Peyer's patch (tissue), 4 donors: ENCODE results near the gene CCDC192. TPM values are rescaled to one million over a fixed set of nuclear protein-coding genes. Genes with fewer than 3 reads are reported as not detected.
A peak's percentile ranks its signal among the peaks of the same experiment; 100 is the strongest.

Experiments used
- DNase-seq, 3 donors: peaks; one replicate each; pipeline ENCODE4 v3.0.0-alpha.2; 2017 to 2019
- H3K27ac ChIP-seq, 4 donors: fragments of 200-600 bp; sonication (generic); one replicate each; pipeline ENCODE4 v1.5.1; 2016 to 2019
- H3K27me3 ChIP-seq, 2 donors: fragments of 200-600 bp; sonication (generic); one replicate each; pipeline ENCODE4 v1.5.1; 2019
- H3K36me3 ChIP-seq, 3 donors: fragments of 200-600 bp; sonication (generic); one replicate each; pipeline ENCODE4 v1.5.1; 2016 to 2019
- H3K4me1 ChIP-seq, 4 donors: fragments of 200-600 bp; sonication (generic); one replicate each; pipeline ENCODE4 v1.5.1; 2016 to 2019
- H3K4me3 ChIP-seq, 4 donors: fragments of 200-600 bp; sonication (generic); 1 replicate in 3 of 4; 2 replicates in 1 of 4; pipeline ENCODE4 v1.5.1; 2016 to 2019; ENCODE audit warnings: mild to moderate bottlenecking in 1 of 4
- H3K9me3 ChIP-seq, 4 donors: fragments of 200-600 bp; sonication (generic); one replicate each; pipeline ENCODE4 v1.5.1; 2016 to 2019; ENCODE audit warnings: mild to moderate bottlenecking in 1 of 4
- CTCF ChIP-seq, 6 experiments: fragments of 450-650 bp in 4 of 6; fragments of 200-600 bp in 2 of 6; sonication (generic) in 1 of 6; IDR thresholded peaks; one replicate each; pipeline ENCODE4 v1.5.1; 2017 to 2019; ENCODE audit warnings: antibody characterized with exemption in 6 of 6, mild to moderate bottlenecking in 3 of 6, moderate library complexity in 1 of 6
- POLR2A ChIP-seq, 2 donors: fragments of 450-650 bp; IDR thresholded peaks; one replicate each; pipeline ENCODE4 v1.5.1; 2017; ENCODE audit warnings: antibody characterized with exemption in 2 of 2, mild to moderate bottlenecking in 2 of 2, moderate library complexity in 2 of 2
- total RNA-seq, 4 donors: library from RNA; depleted of rRNA; stranded (reverse); fragments of >200 nt; gene quantifications; one replicate each; pipeline ENCODE4 v1.1.0, GENCODE V29; 2016

The CCDC192 gene
- total RNA-seq, 4 donors from 2014 or later: not detected

- TF ChIP-seq POLR2A (IDR thresholded peaks at IDR 0.05): no peak
- TF ChIP-seq CTCF (IDR thresholded peaks at IDR 0.05): no peak
Observed at GRCh38 chr5:127947941-127948340, 244.8 kb downstream of the CCDC192 start.

DNA sequence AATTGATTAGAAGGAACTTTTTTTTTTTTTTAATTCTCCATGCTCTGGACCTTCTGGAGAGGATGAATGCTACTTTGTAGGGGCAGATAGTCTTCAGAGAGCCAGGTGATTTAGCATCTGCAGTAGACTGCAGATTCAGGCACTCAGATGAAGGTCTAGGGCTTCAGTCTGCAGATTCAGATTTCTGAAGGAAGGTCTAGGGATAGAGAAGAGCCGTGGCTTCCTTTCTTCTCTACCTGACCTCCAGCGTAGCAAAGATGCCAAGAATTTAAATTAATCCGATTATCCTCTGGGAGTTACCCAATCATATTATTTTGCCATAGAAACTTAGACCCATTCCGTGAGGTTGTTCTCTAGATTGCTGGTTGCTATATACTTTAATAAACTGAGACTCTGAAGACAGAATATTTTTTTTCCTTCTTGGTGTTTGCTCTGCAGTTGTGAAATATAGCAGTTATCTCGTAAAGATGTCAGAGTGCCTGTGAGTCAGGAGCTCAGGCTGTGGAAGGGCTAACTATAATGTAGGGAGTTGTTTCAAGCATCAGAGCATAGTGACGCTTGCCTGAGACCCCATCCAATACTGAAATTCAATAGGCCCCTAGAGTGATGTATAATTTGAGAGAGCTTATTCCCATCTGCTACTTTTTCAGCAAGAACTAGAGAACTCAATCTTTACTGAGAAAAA, 247.7 kb downstream of the CCDC192 start:
- TF ChIP-seq CTCF (IDR thresholded peaks at IDR 0.05) (no peak), POLR2A (IDR thresholded peaks at IDR 0.05) (no peak)
- no peak overlapping the region for H3K4me3 ChIP-seq
- no peaks in the 10 kb centered on the region for H3K4me1 ChIP-seq
- no peaks in the 10 kb centered on the region for H3K36me3 ChIP-seq
- H3K9me3 ChIP-seq: no peaks in the 10 kb centered on the region
- no peak for DNase-seq
- no peaks in the 10 kb centered on the region for H3K27me3 ChIP-seq
- H3K27ac ChIP-seq: no peak overlapping the region

More at GRCh38 chr5:127947941-127948340, 244.8 kb downstream of the CCDC192 start:
- no peak for DNase-seq
- H3K27me3 ChIP-seq: no peaks in the 10 kb centered on the region
- H3K4me3 ChIP-seq: no peak overlapping the region
- H3K36me3 ChIP-seq: no peaks in the 10 kb centered on the region
- H3K27ac ChIP-seq: no peak overlapping the region
- no peaks in the 10 kb centered on the region for H3K9me3 ChIP-seq
- no peaks in the 10 kb centered on the region for H3K4me1 ChIP-seq

DNA sequence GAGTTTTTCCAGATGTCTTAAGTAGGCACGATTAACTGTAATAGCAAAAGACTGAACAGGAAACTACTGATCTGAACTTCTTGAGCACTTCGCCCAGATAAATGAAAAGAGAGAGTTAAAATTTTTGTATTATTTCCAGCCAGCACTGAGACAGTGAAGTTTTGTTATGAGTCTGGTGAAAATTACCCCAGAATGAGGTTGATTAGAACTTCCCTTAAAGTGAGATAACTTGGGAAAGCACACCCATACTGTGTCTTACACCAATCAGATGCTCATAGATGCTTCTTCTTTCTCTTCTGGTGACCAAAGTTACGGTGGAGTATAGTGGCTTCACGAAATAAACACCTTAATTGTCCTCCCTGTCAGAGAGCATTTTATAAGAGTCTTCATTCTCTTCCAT, 248.6 kb downstream of the CCDC192 start:
- TF ChIP-seq POLR2A (IDR thresholded peaks at IDR 0.05): no peak
- no peak for TF ChIP-seq CTCF (IDR thresholded peaks at IDR 0.05)
- Histone ChIP-seq H3K4me1 (no peaks in the 10 kb centered on the region), H3K4me3 (no peak overlapping the region), H3K9me3 (no peaks in the 10 kb centered on the region), H3K36me3 (no peaks in the 10 kb centered on the region), H3K27ac (no peak overlapping the region), H3K27me3 (no peaks in the 10 kb centered on the region)
- no peak for DNase-seq

- TF ChIP-seq CTCF (IDR thresholded peaks at IDR 0.05) (no peak), POLR2A (IDR thresholded peaks at IDR 0.05) (no peak)
- Histone ChIP-seq H3K27me3 (no peaks in the 10 kb centered on the region), H3K9me3 (no peaks in the 10 kb centered on the region), H3K4me1 (peaks cover 0 to 40% (median 0%) of the 10 kb centered on the region in 4 donors), H3K27ac (no peak overlapping the region), H3K4me3 (no peak overlapping the region), H3K36me3 (no peaks in the 10 kb centered on the region)
- peak in 1 of 3 donors; percentile 55 for DNase-seq
Observed at GRCh38 chr5:127957183-127957582, 254.0 kb downstream of the CCDC192 start.

DNA sequence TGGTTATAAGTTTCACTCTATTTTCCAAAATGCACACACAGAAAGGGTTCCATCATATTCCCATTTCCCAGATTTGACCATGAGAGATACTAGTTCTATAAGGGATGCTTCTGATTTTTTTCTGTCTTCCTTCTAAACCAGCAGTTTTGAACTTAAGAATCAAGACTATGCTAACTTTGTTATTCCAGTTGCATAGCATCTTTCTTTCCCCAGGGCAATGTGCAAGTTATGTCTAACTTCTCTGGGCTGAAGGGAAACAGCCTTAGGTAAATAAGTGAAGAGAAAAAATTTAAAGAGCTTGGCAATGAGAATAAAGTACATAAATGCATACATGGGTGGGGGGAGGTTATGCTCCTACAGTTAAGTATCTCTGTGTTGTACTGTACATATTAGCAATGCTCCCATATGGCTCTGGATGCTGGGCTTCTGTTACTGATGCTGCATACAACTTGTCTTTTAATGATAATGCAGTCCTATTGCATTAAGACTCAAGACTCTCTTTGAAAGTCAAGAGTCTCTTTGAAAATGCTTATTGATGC, 254.6 kb downstream of the CCDC192 start:
- TF ChIP-seq POLR2A (IDR thresholded peaks at IDR 0.05) (no peak), CTCF (IDR thresholded peaks at IDR 0.05) (no peak)
- H3K4me1 ChIP-seq: peaks cover 0 to 40% (median 0%) of the 10 kb centered on the region in 4 donors
- H3K4me3 ChIP-seq: no peak overlapping the region
- H3K36me3 ChIP-seq: no peaks in the 10 kb centered on the region
- no peak for DNase-seq
- H3K9me3 ChIP-seq: no peaks in the 10 kb centered on the region
- peak overlapping the region in 1 of 4 donors; percentile 10 for H3K27ac ChIP-seq
- no peaks in the 10 kb centered on the region for H3K27me3 ChIP-seq
